NT2/D1 (cell line): ENCODE results near the gene MYO7B.

ENCODE experiments used
- DNase-seq: peaks from one replicate; pipeline ENCODE4 v3.0.0-alpha.2; 2011; ENCODE audit warnings: low read depth, low spot score
- H3K27me3 ChIP-seq: 2 replicates; pipeline ENCODE4 v1.6.0; 2011; ENCODE audit warnings: mild to moderate bottlenecking; ENCODE audit not compliant: insufficient read length, insufficient read depth
- H3K36me3 ChIP-seq: 2 replicates; pipeline ENCODE4 v1.6.1; 2011; ENCODE audit warnings: mild to moderate bottlenecking, low read length, mixed read lengths; ENCODE audit not compliant: insufficient read depth, insufficient read length
- H3K4me1 ChIP-seq: 2 replicates; pipeline ENCODE4 v1.5.1; 2011; ENCODE audit not compliant: insufficient read depth, insufficient read length
- H3K4me3 ChIP-seq: 2 replicates; pipeline ENCODE4 v1.5.1; 2011; ENCODE audit warnings: low read depth; ENCODE audit not compliant: insufficient read length
- H3K9ac ChIP-seq: 2 replicates; pipeline ENCODE4 v1.6.0; 2011; ENCODE audit warnings: low read depth; ENCODE audit not compliant: insufficient read length
- H3K9me3 ChIP-seq: 2 replicates; pipeline ENCODE4 v1.5.1; 2011; ENCODE audit warnings: mild to moderate bottlenecking, low read length; ENCODE audit not compliant: insufficient read depth
- SUZ12 ChIP-seq: IDR thresholded peaks from 2 replicates; pipeline ENCODE4 v1.6.1; 2011; ENCODE audit not compliant: insufficient read length, insufficient read depth; ENCODE audit errors: extremely low read depth
- YY1 ChIP-seq: IDR thresholded peaks from 2 replicates; pipeline ENCODE4 v1.6.1; 2011; ENCODE audit not compliant: insufficient read length, insufficient read depth
- ZNF274 ChIP-seq: IDR thresholded peaks from 2 replicates; pipeline ENCODE4 v1.6.1; 2011; ENCODE audit warnings: mild to moderate bottlenecking, low read depth, low read length

The MYO7B gene

DNA sequence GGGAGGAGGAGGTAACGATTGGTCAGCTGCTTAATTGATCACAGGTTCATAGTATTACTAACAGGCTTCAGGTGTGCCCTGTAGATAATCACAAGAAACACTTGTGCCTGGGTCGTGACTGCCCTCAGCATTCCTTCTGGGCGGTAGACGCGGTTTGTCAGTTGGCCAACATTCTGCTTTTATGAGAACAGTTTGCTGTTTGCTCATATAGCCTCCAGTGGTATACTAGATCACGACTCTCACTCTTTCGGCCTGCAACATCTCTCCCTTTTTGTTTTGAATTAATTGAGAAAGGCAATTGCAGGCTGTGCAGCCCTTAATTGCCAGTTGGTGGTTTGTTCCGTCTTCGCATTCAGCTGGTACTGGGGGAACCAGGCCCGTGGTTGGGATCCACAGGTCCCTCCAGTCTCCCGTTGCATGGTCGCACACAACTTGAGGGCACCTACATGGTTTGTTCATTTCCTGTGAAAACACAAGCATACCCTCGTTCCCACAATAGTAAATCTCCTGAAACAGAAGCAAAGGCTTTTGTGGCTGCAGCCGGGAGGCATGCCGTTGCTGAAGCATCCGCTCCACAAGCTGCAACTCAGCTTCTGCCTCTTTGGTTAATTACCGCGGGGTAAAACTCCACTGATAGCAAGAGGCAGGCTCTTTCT, 80.2 kb downstream of the MYO7B start:
- Histone ChIP-seq H3K36me3 (no peaks in the 10 kb centered on the region), H3K27me3 (no peaks in the 10 kb centered on the region), H3K9me3 (peaks cover 6% of the 10 kb centered on the region; the same call in 1 of the 2 replicates), H3K4me3 (no peak overlapping the region), H3K4me1 (peaks cover 3% of the 10 kb centered on the region), H3K9ac (no peak overlapping the region)
- no peak for DNase-seq
- TF ChIP-seq YY1 (no peak), SUZ12 (no peak), ZNF274 (no peak)

- TF ChIP-seq YY1 = no peak
- TF ChIP-seq ZNF274 = no peak
- no peak for TF ChIP-seq SUZ12
- DNase-seq = no peak
- Histone ChIP-seq H3K4me3 (no peak overlapping the region), H3K4me1 (peaks cover 6% of the 10 kb centered on the region), H3K9me3 (peaks cover under 1% of the 10 kb centered on the region; the same call in 1 of the 2 replicates), H3K27me3 (no peaks in the 10 kb centered on the region), H3K9ac (no peak overlapping the region), H3K36me3 (no peaks in the 10 kb centered on the region)
Observed at GRCh38 chr2:127618551-127619202, 83.2 kb downstream of the MYO7B start.

DNA sequence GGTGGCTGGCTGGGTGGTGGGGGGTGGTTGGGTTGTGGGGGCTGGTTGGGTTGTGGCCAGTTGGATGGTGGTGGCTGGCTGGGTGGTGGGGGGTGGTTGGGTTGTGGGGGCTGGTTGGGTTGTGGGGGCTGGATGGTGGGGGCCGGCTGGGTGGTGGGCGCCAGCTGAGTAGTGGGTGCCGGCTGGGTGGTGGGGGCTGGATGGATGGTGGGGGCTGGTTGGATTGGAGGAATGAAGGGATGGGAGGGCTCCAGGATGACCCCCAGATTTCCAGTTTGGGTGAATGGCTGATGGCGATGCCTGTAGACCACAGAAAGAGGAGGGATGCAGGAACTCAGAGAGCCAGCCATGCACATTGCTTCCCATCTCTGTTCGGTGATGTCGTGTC, 83.7 kb downstream of the MYO7B start:
- H3K36me3 ChIP-seq = no peaks in the 10 kb centered on the region
- peaks cover 6% of the 10 kb centered on the region for H3K4me1 ChIP-seq
- H3K9ac ChIP-seq = no peak overlapping the region
- TF ChIP-seq ZNF274 (no peak), SUZ12 (no peak), YY1 (no peak)
- H3K9me3 ChIP-seq = no peaks in the 10 kb centered on the region
- H3K27me3 ChIP-seq = no peaks in the 10 kb centered on the region
- DNase-seq = no peak
- H3K4me3 ChIP-seq = no peak overlapping the region

DNA sequence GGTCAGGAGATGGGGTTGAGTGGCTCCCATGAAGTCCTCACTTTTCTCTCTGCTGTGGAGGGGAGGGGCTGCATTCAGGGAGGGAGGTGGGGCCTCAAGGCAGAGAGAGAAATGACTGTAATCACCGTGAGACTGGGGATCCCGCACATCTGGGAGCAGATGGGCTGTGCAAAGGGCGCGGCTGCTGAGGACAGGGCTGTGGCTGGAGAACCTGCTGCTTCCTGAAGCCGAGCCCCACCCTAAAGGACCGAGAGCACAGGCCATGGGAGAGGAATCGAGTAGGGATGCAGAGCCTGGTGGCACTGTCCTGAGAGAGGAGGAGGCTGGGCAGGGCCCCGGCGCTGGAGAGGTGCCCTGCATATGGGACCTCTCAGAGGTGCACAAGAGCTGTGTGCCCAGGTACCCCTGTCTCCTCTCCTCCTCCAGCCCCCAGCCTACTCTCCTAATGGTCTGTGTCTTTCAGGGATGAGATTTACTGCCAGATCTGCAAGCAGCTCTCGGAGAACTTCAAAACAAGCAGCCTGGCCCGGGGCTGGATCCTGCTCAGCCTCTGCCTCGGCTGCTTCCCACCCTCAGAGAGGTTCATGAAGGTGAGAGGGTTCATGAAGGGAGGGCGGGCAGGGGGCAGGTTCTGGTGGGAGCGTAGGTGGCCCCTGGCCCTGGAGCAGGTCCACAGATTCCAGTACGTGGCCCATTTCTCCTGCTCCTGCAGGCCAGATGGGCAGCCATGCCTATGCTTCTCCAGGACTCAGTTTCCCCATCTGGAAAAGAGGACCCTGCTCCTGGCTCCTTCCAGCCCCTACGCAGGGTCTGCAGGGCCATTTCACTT, 84.6 kb downstream of the MYO7B start:
- H3K4me1 ChIP-seq = peaks cover 6% of the 10 kb centered on the region
- TF ChIP-seq ZNF274 = no peak
- no peaks in the 10 kb centered on the region for H3K36me3 ChIP-seq
- H3K4me3 ChIP-seq = no peak overlapping the region
- no peaks in the 10 kb centered on the region for H3K9me3 ChIP-seq
- no peak for DNase-seq
- no peak overlapping the region for H3K9ac ChIP-seq
- H3K27me3 ChIP-seq = no peaks in the 10 kb centered on the region

DNA sequence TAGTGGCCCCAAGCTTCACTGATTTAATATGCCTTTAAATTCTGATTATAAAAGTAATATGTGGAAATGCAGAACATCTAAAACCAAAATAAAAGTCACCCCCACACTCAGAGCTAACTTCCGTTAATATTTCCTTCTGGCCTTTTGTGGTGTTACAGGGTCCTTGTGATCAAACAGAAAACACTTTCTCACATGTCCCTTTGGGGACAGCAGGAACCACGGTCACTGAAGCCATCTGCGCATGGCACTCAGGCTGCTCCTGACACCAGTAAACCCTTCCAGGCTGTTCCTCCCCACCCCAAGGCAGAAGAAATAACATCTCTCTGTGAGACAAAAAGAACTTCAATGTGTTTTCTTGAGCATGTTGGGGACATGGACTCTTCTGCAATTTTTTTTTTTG, 85.4 kb downstream of the MYO7B start:
- no peaks in the 10 kb centered on the region for H3K9me3 ChIP-seq
- H3K36me3 ChIP-seq = no peaks in the 10 kb centered on the region
- DNase-seq = no peak
- H3K4me1 ChIP-seq = peaks cover 6% of the 10 kb centered on the region
- no peak overlapping the region for H3K4me3 ChIP-seq
- TF ChIP-seq SUZ12 = no peak
- no peak for TF ChIP-seq YY1
- TF ChIP-seq ZNF274 = no peak
- no peaks in the 10 kb centered on the region for H3K27me3 ChIP-seq
- H3K9ac ChIP-seq = no peak overlapping the region

GRCh38 chr2:127621981-127622431, 86.5 kb downstream of the MYO7B start:
- H3K4me3 ChIP-seq = no peak overlapping the region

GRCh38 chr2:127622561-127623387, 87.3 kb downstream of the MYO7B start:
- Histone ChIP-seq H3K4me1 (peaks cover 6% of the 10 kb centered on the region), H3K36me3 (no peaks in the 10 kb centered on the region), H3K9ac (no peak overlapping the region), H3K9me3 (no peaks in the 10 kb centered on the region), H3K4me3 (no peak overlapping the region), H3K27me3 (no peaks in the 10 kb centered on the region)
- TF ChIP-seq SUZ12 (no peak), YY1 (no peak), ZNF274 (no peak)
- no peak for DNase-seq

More at GRCh38 chr2:127621981-127622431, 86.5 kb downstream of the MYO7B start:
- no peaks in the 10 kb centered on the region for H3K27me3 ChIP-seq
- DNase-seq = no peak
- H3K9ac ChIP-seq = no peak overlapping the region
- TF ChIP-seq SUZ12 = no peak
- no peaks in the 10 kb centered on the region for H3K9me3 ChIP-seq
- H3K4me1 ChIP-seq = peaks cover 6% of the 10 kb centered on the region
- H3K36me3 ChIP-seq = no peaks in the 10 kb centered on the region
